Stomach (tissue), 9 donors: ENCODE results near the gene ZFAND6. TPM values are rescaled to one million over a fixed set of nuclear protein-coding genes. Genes with fewer than 3 reads are reported as not detected.

Experiments used
- DNase-seq, 2 donors: peaks; one replicate each; pipeline versions ENCODE4 v3.0.0 to v3.0.0-alpha.2; 2013 to 2019
- H3K27ac ChIP-seq, 5 donors: fragments of 200-600 bp in 4 of 5; sonication (generic) in 4 of 5; one replicate each; pipeline ENCODE4 v1.5.1; 2013 to 2019; ENCODE audit warnings: mild to moderate bottlenecking in 1 of 5, moderate library complexity in 1 of 5
- H3K27me3 ChIP-seq, 3 donors: fragments of 200-600 bp; sonication (generic); one replicate each; pipeline ENCODE4 v1.5.1; 2017 to 2019; ENCODE audit warnings: mixed run types in 1 of 3
- H3K36me3 ChIP-seq, 4 donors: fragments of 200-600 bp; sonication (generic); 1 replicate in 3 of 4; 2 replicates in 1 of 4; pipeline ENCODE4 v1.5.1; 2016 to 2019
- H3K4me1 ChIP-seq, 4 donors: fragments of 200-600 bp; sonication (generic); one replicate each; pipeline ENCODE4 v1.5.1; 2016 to 2019
- H3K4me3 ChIP-seq, 4 donors: fragments of 200-600 bp; sonication (generic) in 3 of 4; one replicate each; pipeline ENCODE4 v1.5.1; 2016 to 2019; ENCODE audit warnings: mild to moderate bottlenecking in 1 of 4
- H3K9me3 ChIP-seq, 4 donors: fragments of 200-600 bp; sonication (generic); one replicate each; pipeline ENCODE4 v1.5.1; 2016 to 2019
- CTCF ChIP-seq, 7 experiments: fragments of 450-650 bp in 4 of 7; fragments of 200-600 bp in 3 of 7; sonication (generic) in 3 of 7; IDR thresholded peaks; one replicate each; pipeline ENCODE4 v1.5.1; 2016 to 2019; ENCODE audit warnings: antibody characterized with exemption in 7 of 7, control low read depth in 2 of 7, mild to moderate bottlenecking in 1 of 7
- EP300 ChIP-seq: sonication (generic); formaldehyde crosslinking; IDR thresholded peaks from one replicate; pipeline ENCODE4 v1.6.1; 2017; ENCODE audit warnings: antibody characterized with exemption
- POLR2A ChIP-seq, 4 donors: fragments of 450-650 bp; IDR thresholded peaks; one replicate each; pipeline ENCODE4 v1.6.1; 2016; ENCODE audit warnings: antibody characterized with exemption in 4 of 4, control low read depth in 2 of 4, mild to moderate bottlenecking in 1 of 4, moderate library complexity in 1 of 4
- POLR2AphosphoS5 ChIP-seq, 3 donors: sonication (generic); formaldehyde crosslinking; IDR thresholded peaks; one replicate each; pipeline ENCODE4 v1.6.1; 2016; ENCODE audit warnings: antibody characterized with exemption in 3 of 3
- WGBS, 5 donors: extraction: QIAGEN DNeasy Blood & Tissue Kit in 3 of 5; methylation state at CpG; one replicate each; pipeline versions ENCODE4 v1.1.5 to v1.1.7; 2013 to 2018; 5-methylcytosine and 5-hydroxymethylcytosine counted together
- intact Hi-C: fragments of 100-400 bp; cut with DNase I; formaldehyde crosslinking; loops from one replicate; pipeline ENCODE4 v1.15.1; 2023; ENCODE audit warnings: low total_unique reads
- polyA plus RNA-seq, 3 donors: library from polyadenylated mRNA; stranded (reverse); fragments of 200-250 nt; gene quantifications; one replicate each; pipeline ENCODE4 v1.2.3, GENCODE V29; 2013
- total RNA-seq, 5 donors: library from RNA; depleted of rRNA; stranded (reverse); fragments of >200 nt; gene quantifications; one replicate each; pipeline versions ENCODE4 v1.1.0 to v1.2.3, GENCODE V29; 2014 to 2016
- donor health status: healthy with polysubstance abuse.
- donor health status: Bipolar disorder and iron deficiency.
- donor health status: healthy.

Gene ZFAND6
- total and polyA plus RNA-seq, 8 donors, result 12.2 to 271 (median 66.4) TPM

GRCh38 chr15:80160570-80161156 is 101.2 kb downstream of the ZFAND6 start:
- peak in 1 of 2 donors; percentile 67 for DNase-seq
- H3K27ac ChIP-seq, result peak overlapping the region in 4 of 5 donors; percentile 18 to 72 (median 59)
- WGBS, 5 donors, result 61 to 79% (median 74%) methylated on average over 7 of the region's 7 CpGs
- intact Hi-C loops, result no loop called here
- no peak overlapping the region for H3K4me3 ChIP-seq
- H3K27me3 ChIP-seq, result no peaks in the 10 kb centered on the region
- peaks cover 24 to 35% (median 34%) of the 10 kb centered on the region in 4 donors for H3K4me1 ChIP-seq
- peaks cover 0 to 43% (median 38%) of the 10 kb centered on the region in 4 donors for H3K36me3 ChIP-seq
- H3K9me3 ChIP-seq, result no peaks in the 10 kb centered on the region
- no peak for TF ChIP-seq EP300
- TF ChIP-seq POLR2AphosphoS5 (IDR thresholded peaks at IDR 0.05), result peak in 1 of 3 donors; percentile 35
- no peak for TF ChIP-seq CTCF (IDR thresholded peaks at IDR 0.05)

- DNase-seq, result no peak
- intact Hi-C loops, result no loop called here
- Histone ChIP-seq H3K9me3 (no peaks in the 10 kb centered on the region), H3K27ac (peak overlapping the region in 4 of 5 donors; percentile 1 to 72 (median 22)), H3K4me1 (peaks cover 24 to 32% (median 30%) of the 10 kb centered on the region in 4 donors), H3K36me3 (peaks cover 0 to 43% (median 38%) of the 10 kb centered on the region in 4 donors), H3K27me3 (no peaks in the 10 kb centered on the region), H3K4me3 (no peak overlapping the region)
- TF ChIP-seq POLR2A (IDR thresholded peaks at IDR 0.05), result no peak
- no peak for TF ChIP-seq EP300
- no peak for TF ChIP-seq CTCF (IDR thresholded peaks at IDR 0.05)
- TF ChIP-seq POLR2AphosphoS5 (IDR thresholded peaks at IDR 0.05), result no peak
- 75 to 90% (median 81%) methylated on average over 6 of the region's 6 CpGs for WGBS, 5 donors
Measured at GRCh38 chr15:80161468-80162016, 102.1 kb downstream of the ZFAND6 start.

GRCh38 chr15:80162059-80162554 is 102.6 kb downstream of the ZFAND6 start:
- H3K27me3 ChIP-seq, result no peaks in the 10 kb centered on the region
- no peaks in the 10 kb centered on the region for H3K9me3 ChIP-seq
- TF ChIP-seq CTCF (IDR thresholded peaks at IDR 0.05) (no peak), POLR2AphosphoS5 (IDR thresholded peaks at IDR 0.05) (peak in 2 of 3 donors; percentile 35 to 70)
- WGBS, 5 donors, result 39 to 70% (median 53%) methylated on average over 6 of the region's 6 CpGs
- peaks cover 23 to 32% (median 26%) of the 10 kb centered on the region in 4 donors for H3K4me1 ChIP-seq
- intact Hi-C loops, result no loop called here
- H3K27ac ChIP-seq, result peak overlapping the region in 4 of 5 donors; percentile 1 to 72 (median 26)
- H3K4me3 ChIP-seq, result no peak overlapping the region
- DNase-seq, result peak in 1 of 2 donors; percentile 40
- peaks cover 0 to 43% (median 38%) of the 10 kb centered on the region in 4 donors for H3K36me3 ChIP-seq

GRCh38 chr15:80163217-80163616 is 103.7 kb downstream of the ZFAND6 start:
- Histone ChIP-seq H3K36me3 (peaks cover 0 to 45% (median 40%) of the 10 kb centered on the region in 4 donors), H3K27ac (no peak overlapping the region), H3K27me3 (no peaks in the 10 kb centered on the region), H3K9me3 (no peaks in the 10 kb centered on the region), H3K4me1 (peaks cover 22 to 32% (median 26%) of the 10 kb centered on the region in 4 donors), H3K4me3 (no peak overlapping the region)
- no peak for DNase-seq
- intact Hi-C loops, result no loop called here
- 85 to 97% (median 89%) methylated on average over 5 of the region's 5 CpGs for WGBS, 5 donors
- TF ChIP-seq POLR2A (IDR thresholded peaks at IDR 0.05) (no peak), CTCF (IDR thresholded peaks at IDR 0.05) (no peak), POLR2AphosphoS5 (IDR thresholded peaks at IDR 0.05) (no peak), EP300 (no peak)
